Tibial nerve (tissue), 4 donors: Measurements from ENCODE around the gene PTPRT. TPM values are rescaled to one million over a fixed set of nuclear protein-coding genes. Genes with fewer than 3 reads are reported as not detected.

ENCODE experiments used
- DNase-seq, 2 donors: peaks; one replicate each; pipeline ENCODE4 v3.0.0-alpha.2; 2019; ENCODE audit warnings: low spot score in 2 of 2
- H3K27ac ChIP-seq, 4 donors: fragments of 200-600 bp; sonication (generic) in 3 of 4; one replicate each; pipeline ENCODE4 v1.5.1; 2017 to 2019; ENCODE audit warnings: mild to moderate bottlenecking in 1 of 4
- H3K27me3 ChIP-seq, 2 donors: fragments of 200-600 bp; sonication (generic) in 1 of 2; one replicate each; pipeline versions ENCODE4 v1.5.1 to v1.6.0; 2017 to 2019
- H3K36me3 ChIP-seq, 3 donors: fragments of 200-600 bp; sonication (generic); one replicate each; pipeline ENCODE4 v1.5.1; 2018 to 2019
- H3K4me1 ChIP-seq, 4 donors: fragments of 200-600 bp; sonication (generic) in 3 of 4; one replicate each; pipeline ENCODE4 v1.5.1; 2017 to 2019
- H3K4me3 ChIP-seq, 4 donors: fragments of 200-600 bp; sonication (generic) in 3 of 4; one replicate each; pipeline ENCODE4 v1.5.1; 2017 to 2019; ENCODE audit warnings: mild to moderate bottlenecking in 1 of 4, moderate library complexity in 1 of 4
- H3K9me3 ChIP-seq, 4 donors: fragments of 200-600 bp; sonication (generic) in 3 of 4; one replicate each; pipeline ENCODE4 v1.5.1; 2017 to 2019
- CTCF ChIP-seq, 5 experiments: fragments of 200-600 bp in 3 of 5; fragments of 450-650 bp in 2 of 5; sonication (generic) in 3 of 5; IDR thresholded peaks; one replicate each; pipeline ENCODE4 v1.5.1; 2016 to 2019; ENCODE audit warnings: antibody characterized with exemption in 5 of 5, mild to moderate bottlenecking in 3 of 5, moderate library complexity in 2 of 5
- EP300 ChIP-seq, 2 donors: sonication (generic); formaldehyde crosslinking; IDR thresholded peaks; one replicate each; pipeline ENCODE4 v1.6.1; 2017; ENCODE audit warnings: antibody characterized with exemption in 2 of 2, mild to moderate bottlenecking in 1 of 2
- POLR2A ChIP-seq, 2 donors: fragments of 450-650 bp; IDR thresholded peaks; one replicate each; pipeline ENCODE4 v1.6.1; 2017; ENCODE audit warnings: antibody characterized with exemption in 2 of 2, mild to moderate bottlenecking in 2 of 2, moderate library complexity in 2 of 2
- WGBS, 2 donors: methylation state at CpG; one replicate each; pipeline ENCODE4 v1.1.5; 2018; 5-methylcytosine and 5-hydroxymethylcytosine counted together
- total RNA-seq, 4 donors: library from RNA; depleted of rRNA; stranded (reverse); fragments of >200 nt; gene quantifications; one replicate each; pipeline ENCODE4 v1.1.0, GENCODE V29; 2016

Gene PTPRT
- total RNA-seq, 4 donors from 2014 or later: under 0.01 TPM; not detected in 3

- Histone ChIP-seq H3K27ac (no peak overlapping the region), H3K4me3 (no peak overlapping the region), H3K9me3 (no peaks in the 10 kb centered on the region), H3K4me1 (no peaks in the 10 kb centered on the region), H3K27me3 (no peaks in the 10 kb centered on the region), H3K36me3 (no peaks in the 10 kb centered on the region)
- DNase-seq: no peak
- WGBS, 2 donors: 59 to 72% methylated on average over 6 of the region's 6 CpGs
- TF ChIP-seq POLR2A (IDR thresholded peaks at IDR 0.05) (no peak), CTCF (IDR thresholded peaks at IDR 0.05) (no peak), EP300 (IDR thresholded peaks at IDR 0.05) (no peak)
Measured at GRCh38 chr20:43160941-43161340, 28.8 kb downstream of the PTPRT start.

GRCh38 chr20:43159994-43160393, 29.7 kb downstream of the PTPRT start:
- no peaks in the 10 kb centered on the region for H3K9me3 ChIP-seq
- no peak for DNase-seq
- no peaks in the 10 kb centered on the region for H3K4me1 ChIP-seq
- no peaks in the 10 kb centered on the region for H3K36me3 ChIP-seq
- 68 to 71% methylated on average over 9 of the region's 9 CpGs for WGBS, 2 donors
- H3K4me3 ChIP-seq: no peak overlapping the region
- no peak overlapping the region for H3K27ac ChIP-seq
- TF ChIP-seq EP300 (IDR thresholded peaks at IDR 0.05): no peak
- no peak for TF ChIP-seq CTCF (IDR thresholded peaks at IDR 0.05)
- TF ChIP-seq POLR2A (IDR thresholded peaks at IDR 0.05): no peak
- no peaks in the 10 kb centered on the region for H3K27me3 ChIP-seq

GRCh38 chr20:43155366-43156100, 34.2 kb downstream of the PTPRT start:
- no peak for TF ChIP-seq POLR2A (IDR thresholded peaks at IDR 0.05)
- no peak overlapping the region for H3K27ac ChIP-seq
- H3K36me3 ChIP-seq: no peaks in the 10 kb centered on the region
- H3K27me3 ChIP-seq: no peaks in the 10 kb centered on the region
- no peak for DNase-seq
- no peak overlapping the region for H3K4me3 ChIP-seq
- no peaks in the 10 kb centered on the region for H3K4me1 ChIP-seq
- no peaks in the 10 kb centered on the region for H3K9me3 ChIP-seq
- WGBS, 2 donors: 67 to 71% methylated on average over 4 of the region's 4 CpGs

- no peak for TF ChIP-seq CTCF (IDR thresholded peaks at IDR 0.05)
- TF ChIP-seq POLR2A (IDR thresholded peaks at IDR 0.05): no peak
- Histone ChIP-seq H3K4me3 (no peak overlapping the region), H3K9me3 (no peaks in the 10 kb centered on the region), H3K4me1 (no peaks in the 10 kb centered on the region), H3K36me3 (no peaks in the 10 kb centered on the region), H3K27ac (no peak overlapping the region), H3K27me3 (no peaks in the 10 kb centered on the region)
- no peak for DNase-seq
- WGBS, 2 donors: 58 to 64% methylated on average over 2 of the region's 2 CpGs
Measured at GRCh38 chr20:43151901-43152300, 37.8 kb downstream of the PTPRT start.

GRCh38 chr20:43151256-43151655, 38.5 kb downstream of the PTPRT start:
- Histone ChIP-seq H3K27ac (no peak overlapping the region), H3K4me3 (no peak overlapping the region), H3K36me3 (no peaks in the 10 kb centered on the region), H3K27me3 (no peaks in the 10 kb centered on the region), H3K4me1 (no peaks in the 10 kb centered on the region), H3K9me3 (no peaks in the 10 kb centered on the region)
- DNase-seq: no peak
- WGBS, 2 donors: 78 to 83% methylated on average over 2 of the region's 2 CpGs
- TF ChIP-seq EP300 (IDR thresholded peaks at IDR 0.05) (no peak), CTCF (IDR thresholded peaks at IDR 0.05) (no peak), POLR2A (IDR thresholded peaks at IDR 0.05) (no peak)
